Activated CD8-positive, alpha-beta T cell treated with anti-CD3 and anti-CD28 coated beads for 36 hours (primary cell): ENCODE measurements around the gene HJURP. TPM values are rescaled to one million over a fixed set of nuclear protein-coding genes. Genes with fewer than 3 reads are reported as not detected.

ENCODE experiments used
- ATAC-seq: fragments of 200-7000 bp; cut with Tn5 transposase; one replicate; pipeline ENCODE4 v1.10.0; 2021; ENCODE audit warnings: mild to moderate bottlenecking, moderate library complexity
- CTCF ChIA-PET: fragments of 350-600 bp; sonication (Branson Sonifier 250); formaldehyde crosslinking; loops from one replicate; lab custom pipeline; 2021; ENCODE audit warnings: antibody characterized with exemption; lab: Charles Lee
- POLR2A ChIA-PET: fragments of 350-600 bp; sonication (Branson Sonifier 250); formaldehyde crosslinking; loops from one replicate; lab custom pipeline; 2021; ENCODE audit warnings: antibody characterized with exemption; lab: Charles Lee
- DNase-seq: peaks from one replicate; pipeline ENCODE4 v3.0.0-alpha.2; 2020
- H3K27ac Mint-ChIP-seq: one replicate; pipeline ENCODE4 v1.8.0; 2021; ENCODE audit warnings: mild to moderate bottlenecking, mixed read lengths
- H3K27me3 Mint-ChIP-seq: one replicate; pipeline ENCODE4 v1.8.0; 2021; ENCODE audit warnings: mixed read lengths
- H3K36me3 Mint-ChIP-seq: one replicate; pipeline ENCODE4 v1.8.0; 2021; ENCODE audit warnings: low read depth, mixed read lengths
- H3K4me1 Mint-ChIP-seq: one replicate; pipeline ENCODE4 v1.8.0; 2021; ENCODE audit warnings: low read depth, mixed read lengths
- H3K4me3 Mint-ChIP-seq: one replicate; pipeline ENCODE4 v1.8.0; 2021; ENCODE audit warnings: mild to moderate bottlenecking, moderate library complexity, mixed read lengths
- H3K9me3 Mint-ChIP-seq: one replicate; pipeline ENCODE4 v1.8.0; 2021; ENCODE audit warnings: mixed read lengths
- intact Hi-C: fragments of 100-400 bp; cut with micrococcal nuclease; formaldehyde crosslinking; loops from one replicate; pipeline ENCODE4 v1.10.0; 2022
- total RNA-seq, 2 experiments: library from RNA; stranded (reverse); gene quantifications; one replicate each; pipeline ENCODE4 v1.2.3, GENCODE V29; 2021
- TF ChIP-seq, protein P1 (sequence below): fragments of 200-600 bp; IDR thresholded peaks from one replicate; pipeline ENCODE4 v1.8.0; 2022; ENCODE audit warnings: antibody characterized with exemption, mild to moderate bottlenecking

The HJURP gene
- total RNA-seq, 2 experiments from 2014 or later: 79.8 to 83.6 TPM

DNA sequence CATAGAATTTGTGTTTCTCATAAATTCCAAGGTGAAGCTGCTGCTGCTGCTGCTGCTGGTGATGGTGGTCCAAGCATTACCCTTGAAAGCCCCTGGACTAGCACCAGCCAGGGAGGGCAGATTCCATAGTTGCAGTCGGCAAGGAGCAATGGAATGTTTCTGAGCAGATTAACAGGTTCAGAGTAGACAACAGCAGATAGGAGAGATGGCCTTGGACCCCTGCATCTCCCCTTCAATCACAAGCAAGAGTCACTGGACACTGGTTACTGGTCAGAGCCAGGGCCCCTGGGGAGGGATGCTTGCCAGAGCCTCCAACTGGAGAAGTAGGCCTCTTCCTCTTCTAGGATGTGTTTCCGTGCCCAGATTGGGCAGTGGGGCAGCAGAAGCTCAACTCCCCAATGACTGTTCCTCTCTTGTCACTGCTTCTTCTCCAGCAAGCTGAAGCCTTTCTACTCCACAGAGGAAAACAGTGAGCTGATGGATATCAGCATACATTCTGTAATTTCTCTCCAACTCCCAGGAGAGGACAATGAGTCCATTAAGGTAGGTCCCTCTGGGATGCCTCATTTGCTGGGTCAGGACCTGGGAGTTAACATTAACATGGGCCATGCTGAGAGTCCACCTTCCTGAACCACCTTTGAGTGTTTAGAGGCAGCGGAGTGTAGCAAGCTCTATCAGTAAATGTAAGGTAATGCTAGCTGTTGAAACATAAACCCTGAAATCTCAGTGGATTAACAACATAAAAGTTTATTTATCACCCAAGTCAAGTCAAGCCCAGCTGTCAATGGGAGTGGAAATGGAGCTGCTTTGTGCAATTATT, 40.9 kb downstream of the HJURP start:
- Mint-ChIP-seq H3K9me3 (no peaks in the 10 kb centered on the region), H3K36me3 (no peaks in the 10 kb centered on the region), H3K4me3 (no peak overlapping the region), H3K4me1 (no peaks in the 10 kb centered on the region), H3K27ac (no peak overlapping the region), H3K27me3 (peaks cover 3% of the 10 kb centered on the region)
- CTCF ChIA-PET: interaction anchor here (0.7 to 1.1 kb wide), 2 partner anchors 43 to 44 kb away, joined by 3 read pairs; no protein-coding TSS in a partner anchor
- intact Hi-C loops: no loop called here
- ATAC-seq (no peak), DNase-seq (no peak)
- TF ChIP-seq, protein P1, sequence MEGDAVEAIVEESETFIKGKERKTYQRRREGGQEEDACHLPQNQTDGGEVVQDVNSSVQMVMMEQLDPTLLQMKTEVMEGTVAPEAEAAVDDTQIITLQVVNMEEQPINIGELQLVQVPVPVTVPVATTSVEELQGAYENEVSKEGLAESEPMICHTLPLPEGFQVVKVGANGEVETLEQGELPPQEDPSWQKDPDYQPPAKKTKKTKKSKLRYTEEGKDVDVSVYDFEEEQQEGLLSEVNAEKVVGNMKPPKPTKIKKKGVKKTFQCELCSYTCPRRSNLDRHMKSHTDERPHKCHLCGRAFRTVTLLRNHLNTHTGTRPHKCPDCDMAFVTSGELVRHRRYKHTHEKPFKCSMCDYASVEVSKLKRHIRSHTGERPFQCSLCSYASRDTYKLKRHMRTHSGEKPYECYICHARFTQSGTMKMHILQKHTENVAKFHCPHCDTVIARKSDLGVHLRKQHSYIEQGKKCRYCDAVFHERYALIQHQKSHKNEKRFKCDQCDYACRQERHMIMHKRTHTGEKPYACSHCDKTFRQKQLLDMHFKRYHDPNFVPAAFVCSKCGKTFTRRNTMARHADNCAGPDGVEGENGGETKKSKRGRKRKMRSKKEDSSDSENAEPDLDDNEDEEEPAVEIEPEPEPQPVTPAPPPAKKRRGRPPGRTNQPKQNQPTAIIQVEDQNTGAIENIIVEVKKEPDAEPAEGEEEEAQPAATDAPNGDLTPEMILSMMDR: no peak
- POLR2A ChIA-PET: no interaction called here

DNA sequence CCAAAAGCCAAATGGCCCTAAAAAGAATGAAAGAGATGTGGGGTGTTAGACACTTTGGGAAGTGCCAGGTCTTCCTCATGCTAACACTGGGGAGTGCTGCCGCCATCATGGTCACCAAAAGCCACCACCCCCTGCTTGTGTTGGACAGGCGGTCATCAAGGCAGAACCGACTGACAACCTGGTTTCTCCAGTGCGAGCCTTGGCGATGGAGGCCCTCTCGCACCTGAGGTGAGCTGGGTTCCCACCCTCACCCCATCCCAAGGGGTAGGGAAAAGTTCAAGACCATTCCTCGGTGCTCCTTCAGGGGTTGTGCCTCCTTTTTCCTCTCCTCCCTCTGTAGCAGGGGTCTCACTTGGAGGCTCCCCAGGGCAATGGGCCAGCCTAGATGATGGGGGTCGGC, 42.6 kb downstream of the HJURP start:
- no peak for DNase-seq
- POLR2A ChIA-PET: interaction anchor here (0.6 kb wide), 1 partner anchor 202 kb away, joined by 3 read pairs; no protein-coding TSS in a partner anchor
- H3K36me3 Mint-ChIP-seq: no peaks in the 10 kb centered on the region
- H3K9me3 Mint-ChIP-seq: no peaks in the 10 kb centered on the region
- no peak overlapping the region for H3K4me3 Mint-ChIP-seq
- no peak for ATAC-seq
- H3K4me1 Mint-ChIP-seq: no peaks in the 10 kb centered on the region
- H3K27me3 Mint-ChIP-seq: peaks cover 5% of the 10 kb centered on the region
- TF ChIP-seq, protein P1: no peak
- intact Hi-C loops: no loop called here
- CTCF ChIA-PET: no interaction called here
- no peak overlapping the region for H3K27ac Mint-ChIP-seq

DNA sequence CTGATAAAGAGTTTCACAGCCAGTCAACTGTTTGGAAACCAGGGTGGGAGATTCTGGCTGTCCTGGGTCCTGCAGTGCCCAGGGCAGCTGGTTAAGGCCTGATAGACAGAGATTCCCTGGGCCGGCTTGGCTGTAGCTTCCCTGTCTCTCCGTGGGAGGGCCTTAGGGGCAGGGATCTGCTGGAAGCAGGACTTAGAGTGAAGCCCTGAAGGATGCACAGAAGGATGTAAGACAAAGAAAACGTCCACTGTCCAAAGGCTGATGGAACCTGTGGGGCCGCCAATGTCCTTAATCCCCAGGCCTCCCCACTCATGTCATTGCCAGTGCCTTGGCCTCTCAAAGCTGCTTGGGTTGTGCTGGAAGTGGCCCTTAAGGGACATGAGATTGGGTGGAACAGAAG, 43.2 kb downstream of the HJURP start:
- ATAC-seq: no peak
- H3K36me3 Mint-ChIP-seq: no peaks in the 10 kb centered on the region
- ChIA-PET CTCF (no interaction called here), POLR2A (no interaction called here)
- no peaks in the 10 kb centered on the region for H3K9me3 Mint-ChIP-seq
- H3K27ac Mint-ChIP-seq: no peak overlapping the region
- intact Hi-C loops: no loop called here
- H3K4me1 Mint-ChIP-seq: no peaks in the 10 kb centered on the region
- H3K4me3 Mint-ChIP-seq: no peak overlapping the region
- DNase-seq: no peak
- TF ChIP-seq, protein P1: no peak
- H3K27me3 Mint-ChIP-seq: peaks cover 5% of the 10 kb centered on the region

DNA sequence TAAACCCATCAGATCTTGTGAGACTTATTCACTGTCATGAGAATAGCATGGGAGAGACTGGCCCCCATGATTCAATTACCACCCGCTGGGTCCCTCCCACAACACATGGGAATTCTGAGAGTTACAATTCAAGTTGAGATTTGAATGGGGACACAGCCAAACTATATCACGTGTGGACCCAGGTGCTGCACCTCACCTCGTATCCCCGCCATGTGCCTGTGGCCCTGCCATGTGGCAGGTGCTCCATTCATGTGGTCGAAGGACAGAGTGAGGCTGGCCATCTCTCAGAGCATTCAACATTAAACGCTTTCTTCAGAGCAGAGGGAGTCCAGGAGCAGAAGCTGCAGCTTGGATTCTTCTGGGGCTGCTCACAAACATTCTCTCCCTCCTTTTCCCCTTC, 44.0 kb downstream of the HJURP start:
- H3K27ac Mint-ChIP-seq: no peak overlapping the region
- H3K9me3 Mint-ChIP-seq: no peaks in the 10 kb centered on the region
- H3K4me3 Mint-ChIP-seq: no peak overlapping the region
- CTCF ChIA-PET: no interaction called here
- no peak for DNase-seq
- H3K36me3 Mint-ChIP-seq: no peaks in the 10 kb centered on the region
- no peaks in the 10 kb centered on the region for H3K4me1 Mint-ChIP-seq
- H3K27me3 Mint-ChIP-seq: peaks cover 5% of the 10 kb centered on the region
- ATAC-seq: no peak
- TF ChIP-seq, protein P1: no peak
- POLR2A ChIA-PET: no interaction called here
- intact Hi-C loops: no loop called here
